Stimulated activated naive CD8-positive, alpha-beta T cell treated with anti-CD3 and anti-CD28 coated beads, Interleukin-15, Interleukin-2, amounts not matched to agents 100 ng/mL and 50 ng/mL, for 24 hours (primary cell): ENCODE results near the gene KRT27.
"Not testable (repeated sequence)": the region's sequence is repeated elsewhere in the genome, so short reads cannot be mapped to it uniquely, and the experiment has no call there.

Experiments
- H3K27ac Mint-ChIP-seq: one replicate; pipeline ENCODE4 v1.8.0; 2021; ENCODE audit warnings: mild to moderate bottlenecking, mixed read lengths
- H3K27me3 Mint-ChIP-seq: one replicate; pipeline ENCODE4 v1.8.0; 2021; ENCODE audit warnings: mixed read lengths
- H3K36me3 Mint-ChIP-seq: one replicate; pipeline ENCODE4 v1.8.0; 2021; ENCODE audit warnings: low read depth, mixed read lengths
- H3K4me1 Mint-ChIP-seq: one replicate; pipeline ENCODE4 v1.8.0; 2021; ENCODE audit warnings: low read depth, mixed read lengths
- H3K4me3 Mint-ChIP-seq: one replicate; pipeline ENCODE4 v1.8.0; 2021; ENCODE audit warnings: mild to moderate bottlenecking, mixed read lengths
- H3K9me3 Mint-ChIP-seq: one replicate; pipeline ENCODE4 v1.8.0; 2021; ENCODE audit warnings: mixed read lengths

The KRT27 gene

GRCh38 chr17:40751065-40751464 lies 31.3 kb downstream of the KRT27 start:
- Mint-ChIP-seq H3K4me3 (no peak overlapping the region), H3K27me3 (peaks cover 59% of the 10 kb centered on the region), H3K4me1 (no peaks in the 10 kb centered on the region), H3K27ac (no peak overlapping the region), H3K9me3 (no peaks in the 10 kb centered on the region), H3K36me3 (no peaks in the 10 kb centered on the region)

DNA sequence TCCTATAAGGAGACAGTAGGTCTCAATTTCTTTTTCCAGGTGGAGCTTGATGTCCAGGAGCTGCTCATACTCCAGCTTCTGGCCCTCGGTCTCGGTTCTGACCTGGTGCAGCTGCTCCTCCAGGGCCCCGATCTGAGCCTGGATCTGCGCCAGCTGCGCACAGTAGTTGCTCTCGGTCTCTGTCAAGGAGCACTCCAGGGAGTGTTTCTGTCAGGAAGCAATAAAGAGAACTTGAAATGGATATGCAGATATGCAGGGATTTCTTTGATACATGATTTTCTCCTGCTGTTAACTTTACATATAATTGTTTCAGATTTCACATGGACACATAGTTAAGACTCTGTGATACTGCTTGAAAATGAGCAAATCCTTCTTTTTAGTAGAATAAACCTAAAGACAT lies 32.0 kb downstream of the KRT27 start:
- H3K4me3 Mint-ChIP-seq = no peak overlapping the region
- peaks cover 55% of the 10 kb centered on the region for H3K27me3 Mint-ChIP-seq
- no peaks in the 10 kb centered on the region for H3K9me3 Mint-ChIP-seq
- no peak overlapping the region for H3K27ac Mint-ChIP-seq
- no peaks in the 10 kb centered on the region for H3K36me3 Mint-ChIP-seq
- H3K4me1 Mint-ChIP-seq = no peaks in the 10 kb centered on the region

DNA sequence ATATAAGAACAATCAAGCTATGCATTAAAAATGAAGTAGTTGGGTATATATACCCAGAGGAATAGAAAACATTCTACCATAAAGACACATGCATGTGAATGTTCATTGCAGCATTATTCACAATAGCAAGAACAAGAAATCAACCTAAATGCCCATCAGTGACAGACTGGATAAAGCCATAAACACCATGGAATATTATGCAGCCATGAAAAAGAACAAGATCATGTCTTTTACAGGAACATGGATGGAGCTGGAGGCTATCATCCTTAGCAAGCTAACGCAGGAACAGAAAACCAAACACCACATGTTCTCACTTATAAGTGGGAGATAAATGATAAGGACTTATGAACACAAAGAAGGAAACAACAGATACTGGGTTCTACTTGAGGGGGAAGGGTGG lies 33.7 kb downstream of the KRT27 start:
- not testable (repeated sequence) for H3K27ac Mint-ChIP-seq, H3K36me3 Mint-ChIP-seq, H3K4me1 Mint-ChIP-seq, H3K4me3 Mint-ChIP-seq, H3K9me3 Mint-ChIP-seq
- peaks cover 64% of the 10 kb centered on the region for H3K27me3 Mint-ChIP-seq

DNA sequence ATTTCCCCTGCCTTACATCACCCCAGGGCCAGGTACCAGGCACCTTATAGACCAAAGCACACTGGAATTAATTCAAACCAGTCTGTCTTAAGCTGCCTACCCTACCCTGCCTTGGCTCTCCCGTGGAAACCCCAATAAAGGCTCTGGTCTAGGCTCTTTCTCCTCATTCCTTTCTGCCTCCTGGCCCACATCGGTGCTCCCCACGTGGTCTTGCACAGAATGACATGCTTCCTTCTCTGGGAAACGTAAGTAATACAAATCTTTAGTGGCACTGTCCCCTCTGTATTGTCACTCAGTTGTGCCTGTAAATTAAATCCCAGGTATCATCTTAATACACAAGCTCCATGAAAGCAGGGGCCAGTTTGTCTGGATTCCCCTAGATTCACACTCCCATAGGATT lies 43.8 kb downstream of the KRT27 start:
- Mint-ChIP-seq H3K36me3 (no peaks in the 10 kb centered on the region), H3K4me1 (no peaks in the 10 kb centered on the region), H3K9me3 (peaks cover 4% of the 10 kb centered on the region), H3K4me3 (no peak overlapping the region), H3K27ac (no peak overlapping the region), H3K27me3 (peaks cover 11% of the 10 kb centered on the region)

GRCh38 chr17:40735016-40735415 lies 47.3 kb downstream of the KRT27 start:
- Mint-ChIP-seq H3K36me3 (no peaks in the 10 kb centered on the region), H3K27ac (no peak overlapping the region), H3K4me3 (no peak overlapping the region), H3K27me3 (peaks cover 26% of the 10 kb centered on the region), H3K9me3 (no peaks in the 10 kb centered on the region), H3K4me1 (no peaks in the 10 kb centered on the region)

DNA sequence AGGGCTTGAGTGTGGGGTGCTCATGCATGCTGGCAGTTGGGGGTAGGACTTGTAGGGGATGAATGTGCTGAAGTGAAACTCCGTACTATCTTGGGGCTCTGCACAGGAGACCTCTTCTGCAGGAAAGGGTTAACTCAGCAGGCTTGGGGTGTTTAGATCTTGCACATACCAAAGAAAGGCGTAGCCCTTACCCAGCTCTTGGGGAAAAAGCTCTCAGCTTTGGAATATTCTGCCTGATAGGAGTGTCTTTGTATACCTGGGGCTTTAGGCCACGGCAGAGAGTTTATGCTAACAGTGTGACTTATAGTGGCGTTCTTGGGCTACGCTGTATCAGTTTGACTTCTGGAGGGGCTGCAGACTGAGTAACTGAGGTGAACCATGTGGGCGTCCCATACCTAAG lies 48.3 kb downstream of the KRT27 start:
- H3K9me3 Mint-ChIP-seq = no peaks in the 10 kb centered on the region
- no peak overlapping the region for H3K27ac Mint-ChIP-seq
- H3K36me3 Mint-ChIP-seq = no peaks in the 10 kb centered on the region
- H3K27me3 Mint-ChIP-seq = peaks cover 26% of the 10 kb centered on the region
- no peak overlapping the region for H3K4me3 Mint-ChIP-seq
- H3K4me1 Mint-ChIP-seq = no peaks in the 10 kb centered on the region

GRCh38 chr17:40730970-40731369 lies 51.4 kb downstream of the KRT27 start:
- peaks cover 10% of the 10 kb centered on the region for H3K4me1 Mint-ChIP-seq
- peaks cover 26% of the 10 kb centered on the region for H3K27me3 Mint-ChIP-seq
- H3K36me3 Mint-ChIP-seq = no peaks in the 10 kb centered on the region
- no peak overlapping the region for H3K4me3 Mint-ChIP-seq
- no peaks in the 10 kb centered on the region for H3K9me3 Mint-ChIP-seq
- H3K27ac Mint-ChIP-seq = no peak overlapping the region

DNA sequence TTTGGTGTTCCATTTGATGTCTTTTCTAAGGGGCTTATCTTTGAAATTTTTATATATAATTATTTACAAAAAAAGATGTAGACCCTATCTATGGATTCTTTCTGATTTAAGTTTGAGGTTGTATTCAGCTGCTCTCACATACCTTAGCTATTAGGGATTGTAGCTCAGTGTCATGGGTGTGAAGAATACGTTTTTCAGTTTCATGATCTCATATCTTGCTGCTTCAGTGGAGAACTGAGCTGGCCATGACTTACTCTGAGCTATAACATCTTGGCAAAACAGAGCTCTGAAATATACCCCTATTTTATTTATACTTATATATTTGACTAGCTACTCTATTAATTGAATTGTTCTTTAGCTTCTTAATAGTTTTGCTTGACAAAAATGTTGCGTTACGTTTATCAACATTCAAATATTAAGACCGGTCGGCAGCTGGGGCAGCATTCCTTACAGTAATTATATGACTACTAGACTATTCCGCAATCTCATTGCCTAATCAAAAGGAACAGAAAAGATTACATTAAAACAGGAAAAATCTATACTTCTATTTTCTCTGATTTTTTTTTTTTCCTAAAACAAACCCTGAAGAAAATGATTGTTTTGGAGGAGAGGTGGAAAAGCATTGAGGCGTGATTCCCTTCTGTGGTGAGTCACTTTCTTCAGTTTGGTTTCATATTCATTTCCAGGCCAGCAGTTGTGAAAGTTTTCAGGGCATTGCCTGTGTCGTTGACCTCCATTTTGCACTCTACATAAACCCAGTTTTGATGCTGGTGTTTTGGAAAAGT lies 54.7 kb downstream of the KRT27 start:
- no peak overlapping the region for H3K27ac Mint-ChIP-seq
- H3K27me3 Mint-ChIP-seq = peaks cover 28% of the 10 kb centered on the region
- no peaks in the 10 kb centered on the region for H3K36me3 Mint-ChIP-seq
- no peaks in the 10 kb centered on the region for H3K9me3 Mint-ChIP-seq
- H3K4me3 Mint-ChIP-seq = no peak overlapping the region
- peaks cover 10% of the 10 kb centered on the region for H3K4me1 Mint-ChIP-seq

DNA sequence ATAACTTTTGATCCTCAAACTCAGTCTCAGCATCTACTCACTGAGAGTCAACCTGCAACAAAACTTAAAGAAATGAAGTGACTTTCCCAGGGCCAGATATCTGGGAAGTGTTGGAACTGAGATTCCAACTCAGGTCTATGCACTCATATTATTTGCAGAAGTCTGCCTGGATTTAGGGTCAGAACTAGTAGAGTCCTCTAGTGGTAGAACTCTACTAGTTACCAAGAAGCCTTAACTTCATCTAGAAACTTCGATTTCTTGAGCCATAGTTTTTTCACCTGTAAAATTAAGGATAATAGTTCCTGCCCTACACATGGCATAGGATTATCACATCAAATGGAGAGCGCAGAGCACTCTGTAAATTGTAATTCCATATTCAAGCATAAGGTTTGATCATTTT lies 55.4 kb downstream of the KRT27 start:
- Mint-ChIP-seq H3K4me3 (no peak overlapping the region), H3K4me1 (peaks cover 10% of the 10 kb centered on the region), H3K36me3 (no peaks in the 10 kb centered on the region), H3K27ac (no peak overlapping the region), H3K27me3 (peaks cover 27% of the 10 kb centered on the region), H3K9me3 (no peaks in the 10 kb centered on the region)
